ENCODE results near the gene OLFM1.
"Not testable (repeated sequence)": the region's sequence is repeated elsewhere in the genome, so short reads cannot be mapped to it uniquely, and the experiment has no call there.

DNA sequence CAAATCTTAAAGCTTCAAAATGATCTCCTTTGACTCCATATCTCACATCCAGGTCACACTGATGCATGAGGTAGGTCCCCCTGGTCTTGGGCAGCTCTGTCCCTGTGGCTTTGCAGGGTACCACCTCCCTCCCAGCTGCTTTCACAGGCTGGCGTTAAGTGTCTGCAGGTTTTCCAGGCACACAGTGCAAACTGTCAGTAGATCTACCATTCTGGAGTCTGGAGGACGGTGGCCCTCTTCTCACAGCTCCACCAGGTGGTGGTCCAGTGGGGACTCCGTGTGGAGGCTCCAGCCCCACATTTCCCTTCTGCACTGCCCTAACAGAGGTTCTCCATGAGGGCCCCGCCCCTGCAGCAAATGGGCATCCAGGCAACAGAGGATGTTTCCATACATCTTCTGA is 24.0 kb upstream of the OLFM1 start:
- TF ChIP-seq, protein P1, sequence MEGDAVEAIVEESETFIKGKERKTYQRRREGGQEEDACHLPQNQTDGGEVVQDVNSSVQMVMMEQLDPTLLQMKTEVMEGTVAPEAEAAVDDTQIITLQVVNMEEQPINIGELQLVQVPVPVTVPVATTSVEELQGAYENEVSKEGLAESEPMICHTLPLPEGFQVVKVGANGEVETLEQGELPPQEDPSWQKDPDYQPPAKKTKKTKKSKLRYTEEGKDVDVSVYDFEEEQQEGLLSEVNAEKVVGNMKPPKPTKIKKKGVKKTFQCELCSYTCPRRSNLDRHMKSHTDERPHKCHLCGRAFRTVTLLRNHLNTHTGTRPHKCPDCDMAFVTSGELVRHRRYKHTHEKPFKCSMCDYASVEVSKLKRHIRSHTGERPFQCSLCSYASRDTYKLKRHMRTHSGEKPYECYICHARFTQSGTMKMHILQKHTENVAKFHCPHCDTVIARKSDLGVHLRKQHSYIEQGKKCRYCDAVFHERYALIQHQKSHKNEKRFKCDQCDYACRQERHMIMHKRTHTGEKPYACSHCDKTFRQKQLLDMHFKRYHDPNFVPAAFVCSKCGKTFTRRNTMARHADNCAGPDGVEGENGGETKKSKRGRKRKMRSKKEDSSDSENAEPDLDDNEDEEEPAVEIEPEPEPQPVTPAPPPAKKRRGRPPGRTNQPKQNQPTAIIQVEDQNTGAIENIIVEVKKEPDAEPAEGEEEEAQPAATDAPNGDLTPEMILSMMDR (IDR thresholded peaks at IDR 0.05; ENCODE audit: borderline replicate concordance, extremely low read depth, low read length, poor library complexity, severe bottlenecking): not testable (repeated sequence)
- not testable (repeated sequence) for TF ChIP-seq EZH2 (IDR thresholded peaks at IDR 0.05; ENCODE audit: borderline replicate concordance, low read depth, low read length, severe bottlenecking)

All from DND-41 (cell line).